Ovary (tissue), 9 donors: Measurements from ENCODE around the gene SLC22A23. TPM values are rescaled to one million over a fixed set of nuclear protein-coding genes. Genes with fewer than 3 reads are reported as not detected.

Experiments used
- DNase-seq, 5 donors: peaks; one replicate each; pipeline ENCODE4 v3.0.0-alpha.2; 2019 to 2020
- H3K27ac ChIP-seq, 2 donors: fragments of 200-600 bp; one replicate each; pipeline versions ENCODE4 v1.5.1 to v1.8.0; 2019 to 2022
- H3K27me3 ChIP-seq: fragments of 200-600 bp; one replicate; pipeline ENCODE4 v1.8.0; 2022
- H3K36me3 ChIP-seq: fragments of 200-600 bp; sonication (generic); one replicate; pipeline ENCODE4 v1.5.1; 2019
- H3K4me1 ChIP-seq: one replicate; pipeline ENCODE4 v1.8.1; 2013; ENCODE audit warnings: mild to moderate bottlenecking, moderate library complexity; ENCODE audit not compliant: insufficient read depth
- H3K4me3 ChIP-seq: fragments of 200-600 bp; sonication (generic); one replicate; pipeline ENCODE4 v1.5.1; 2017
- H3K9me3 ChIP-seq, 2 donors: fragments of 200-600 bp in 1 of 2; sonication (generic) in 1 of 2; one replicate each; pipeline versions ENCODE4 v1.5.1 to v1.8.1; 2013 to 2019; ENCODE audit warnings: mild to moderate bottlenecking in 1 of 2, moderate library complexity in 1 of 2
- EP300 ChIP-seq: sonication (generic); formaldehyde crosslinking; IDR thresholded peaks from one replicate; pipeline ENCODE4 v1.6.1; 2017; ENCODE audit warnings: antibody characterized with exemption
- POLR2A ChIP-seq: fragments of 450-650 bp; IDR thresholded peaks from one replicate; pipeline ENCODE4 v1.6.1; 2017; ENCODE audit warnings: antibody characterized with exemption, mild to moderate bottlenecking, moderate library complexity
- WGBS, 3 donors: extraction: QIAGEN DNeasy Blood & Tissue Kit in 1 of 3; methylation state at CpG; one replicate each; pipeline versions ENCODE4 v1.1.5 to v1.1.7; 2013 to 2017; 5-methylcytosine and 5-hydroxymethylcytosine counted together
- intact Hi-C, 4 donors: fragments of 100-400 bp; cut with DNase I; formaldehyde crosslinking; loops; one replicate each; pipeline versions ENCODE4 v1.11.0 to v1.15.1; 2022 to 2023
- polyA plus RNA-seq, 2 donors: library from polyadenylated mRNA; stranded (reverse); fragments of 200-250 nt in 1 of 2; fragments of 350-450 nt in 1 of 2; fragmentation: Illumina TruSeq in 1 of 2; extraction: RNeasy Lipid Tissue Mini Kit (QIAGEN cat#74804) in 1 of 2; gene quantifications; one replicate each; pipeline ENCODE4 v1.2.3, GENCODE V29; 2013 to 2014
- total RNA-seq, 7 donors: library from RNA; depleted of rRNA in 2 of 7; stranded (reverse); fragments of >200 nt in 2 of 7; fragmentation: NEBNext Ultra II Directional in 3 of 7; extraction: Animal tissue kit (Norgen Biotek cat#: 25700) in 3 of 7; gene quantifications; one replicate each; pipeline versions ENCODE4 v1.1.0 to v1.2.4, GENCODE V29; 2016 to 2023
- TF ChIP-seq, protein P1 (sequence below), 3 donors: fragments of 450-650 bp in 2 of 3; fragments of 200-600 bp in 1 of 3; IDR thresholded peaks; one replicate each; pipeline versions ENCODE4 v1.5.1 to v1.8.0; 2016 to 2022; ENCODE audit warnings: antibody characterized with exemption in 3 of 3, mild to moderate bottlenecking in 1 of 3
- donor health status: DM: no; HTN: no; CAD: no; lungs with moderate emphysema.
- donor health status: DM: no; HTN: no; CAD: no.
- donor health status: Bipolar disorder and iron deficiency.
- donor health status: DM: yes; HTN: yes; CAD: no.
- donor health status: DM: no; HTN: no; CAD: no.
- donor health status: DM: yes; HTN: yes; CAD: no.

Gene SLC22A23
- total and polyA plus RNA-seq, 9 donors, result 2.3 to 31.0 (median 5.2) TPM

DNA sequence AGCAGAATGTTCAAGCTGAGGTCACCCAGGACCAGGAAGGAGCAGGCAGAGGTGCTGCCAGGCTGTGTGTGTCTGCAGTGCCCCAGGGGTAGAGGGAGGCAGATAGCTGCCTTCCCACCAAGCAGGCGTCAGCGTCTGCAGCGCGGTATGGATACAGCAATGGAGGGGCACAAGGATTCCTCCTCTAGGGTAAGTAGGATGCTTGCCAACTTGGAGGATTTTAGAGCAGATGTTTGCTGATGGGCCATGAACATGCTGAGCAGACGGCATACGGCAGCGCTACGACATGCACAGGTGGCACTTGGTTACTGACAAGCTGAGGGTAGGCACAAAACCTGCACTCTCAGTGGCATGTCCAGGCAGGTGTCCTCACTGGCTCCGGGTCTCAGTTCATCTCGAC lies 150.0 kb downstream of the SLC22A23 start:
- H3K4me3 ChIP-seq, result no peak overlapping the region
- intact Hi-C loops, result loop anchor here in 1 of 4 donors (10.0 kb wide), 1 partner anchor 108 kb away; no protein-coding TSS in a partner anchor
- no peaks in the 10 kb centered on the region for H3K9me3 ChIP-seq
- no peaks in the 10 kb centered on the region for H3K4me1 ChIP-seq
- WGBS, 3 donors, result 88 to 97% (median 96%) methylated on average over 10 of the region's 10 CpGs
- H3K36me3 ChIP-seq, result no peaks in the 10 kb centered on the region
- TF ChIP-seq POLR2A (no peak), EP300 (no peak)
- TF ChIP-seq, protein P1, sequence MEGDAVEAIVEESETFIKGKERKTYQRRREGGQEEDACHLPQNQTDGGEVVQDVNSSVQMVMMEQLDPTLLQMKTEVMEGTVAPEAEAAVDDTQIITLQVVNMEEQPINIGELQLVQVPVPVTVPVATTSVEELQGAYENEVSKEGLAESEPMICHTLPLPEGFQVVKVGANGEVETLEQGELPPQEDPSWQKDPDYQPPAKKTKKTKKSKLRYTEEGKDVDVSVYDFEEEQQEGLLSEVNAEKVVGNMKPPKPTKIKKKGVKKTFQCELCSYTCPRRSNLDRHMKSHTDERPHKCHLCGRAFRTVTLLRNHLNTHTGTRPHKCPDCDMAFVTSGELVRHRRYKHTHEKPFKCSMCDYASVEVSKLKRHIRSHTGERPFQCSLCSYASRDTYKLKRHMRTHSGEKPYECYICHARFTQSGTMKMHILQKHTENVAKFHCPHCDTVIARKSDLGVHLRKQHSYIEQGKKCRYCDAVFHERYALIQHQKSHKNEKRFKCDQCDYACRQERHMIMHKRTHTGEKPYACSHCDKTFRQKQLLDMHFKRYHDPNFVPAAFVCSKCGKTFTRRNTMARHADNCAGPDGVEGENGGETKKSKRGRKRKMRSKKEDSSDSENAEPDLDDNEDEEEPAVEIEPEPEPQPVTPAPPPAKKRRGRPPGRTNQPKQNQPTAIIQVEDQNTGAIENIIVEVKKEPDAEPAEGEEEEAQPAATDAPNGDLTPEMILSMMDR (IDR thresholded peaks at IDR 0.05), result no peak
- no peaks in the 10 kb centered on the region for H3K27me3 ChIP-seq
- no peak overlapping the region for H3K27ac ChIP-seq
- no peak for DNase-seq

GRCh38 chr6:3305831-3306230 lies 151.0 kb downstream of the SLC22A23 start:
- Histone ChIP-seq H3K27me3 (no peaks in the 10 kb centered on the region), H3K36me3 (no peaks in the 10 kb centered on the region), H3K9me3 (no peaks in the 10 kb centered on the region), H3K4me3 (no peak overlapping the region), H3K27ac (no peak overlapping the region), H3K4me1 (no peaks in the 10 kb centered on the region)
- no peak for DNase-seq
- intact Hi-C loops, result loop anchor here in 1 of 4 donors (10.0 kb wide), 1 partner anchor 109 kb away; no protein-coding TSS in a partner anchor
- TF ChIP-seq, protein P1 (IDR thresholded peaks at IDR 0.05), result no peak
- TF ChIP-seq POLR2A (no peak), EP300 (no peak)
- 92 to 94% (median 93%) methylated on average over 3 of the region's 3 CpGs for WGBS, 3 donors

DNA sequence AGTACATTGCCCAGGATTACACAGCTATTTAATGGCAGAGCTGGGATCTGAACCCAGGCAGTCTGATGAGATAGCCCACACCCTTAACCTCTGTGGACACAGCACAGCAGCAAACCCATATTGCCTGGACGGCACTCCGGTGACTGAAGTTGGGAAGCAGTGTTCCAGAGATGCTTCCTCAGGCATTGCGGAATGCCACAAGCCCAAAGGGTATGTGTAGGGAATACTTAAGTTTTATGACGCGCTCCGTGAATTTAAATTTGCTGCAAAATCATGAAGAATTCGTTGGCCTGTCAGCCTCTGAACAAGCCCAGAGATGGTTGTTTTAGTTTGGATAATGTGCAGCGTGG lies 151.7 kb downstream of the SLC22A23 start:
- Histone ChIP-seq H3K36me3 (no peaks in the 10 kb centered on the region), H3K27ac (no peak overlapping the region), H3K27me3 (no peaks in the 10 kb centered on the region), H3K4me3 (no peak overlapping the region), H3K9me3 (no peaks in the 10 kb centered on the region), H3K4me1 (no peaks in the 10 kb centered on the region)
- intact Hi-C loops, result loop anchor here in 1 of 4 donors (10.0 kb wide), 1 partner anchor 110 kb away; no protein-coding TSS in a partner anchor
- no peak for DNase-seq
- TF ChIP-seq POLR2A (no peak), EP300 (no peak)
- TF ChIP-seq, protein P1 (IDR thresholded peaks at IDR 0.05), result no peak
- WGBS, 3 donors, result 93 to 95% (median 93%) methylated on average over 8 of the region's 8 CpGs

- H3K4me1 ChIP-seq, result no peaks in the 10 kb centered on the region
- no peaks in the 10 kb centered on the region for H3K27me3 ChIP-seq
- no peaks in the 10 kb centered on the region for H3K9me3 ChIP-seq
- TF ChIP-seq, protein P1 (IDR thresholded peaks at IDR 0.05), result no peak
- TF ChIP-seq POLR2A (no peak), EP300 (no peak)
- no peak overlapping the region for H3K4me3 ChIP-seq
- intact Hi-C loops, result loop anchor here in 1 of 4 donors (10.0 kb wide), 1 partner anchor 110 kb away; no protein-coding TSS in a partner anchor
- H3K36me3 ChIP-seq, result no peaks in the 10 kb centered on the region
- DNase-seq, result peak in 1 of 5 donors; percentile 11
- 88 to 90% (median 88%) methylated on average over 16 of the region's 16 CpGs for WGBS, 3 donors
- H3K27ac ChIP-seq, result no peak overlapping the region
Observed at GRCh38 chr6:3304500-3305215, 152.2 kb downstream of the SLC22A23 start.
